Measurements from ENCODE around the gene IGSF21. TPM values are rescaled to one million over a fixed set of nuclear protein-coding genes. Genes with fewer than 3 reads are reported as not detected.

The IGSF21 gene
- total and polyA plus RNA-seq, 2 of the 8 experiments (the other 6 are each of a cell fraction or from before 2014, with no cell fraction given) = 22.5 to 28.5 TPM

- TF ChIP-seq CHD7 (IDR thresholded peaks at IDR 0.05; ENCODE audit: insufficient replicate concordance, low read length) (no peak), SP4 (IDR thresholded peaks at IDR 0.05; ENCODE audit: low read length) (no peak), TCF12 (IDR thresholded peaks at IDR 0.05; ENCODE audit: low read depth, low read length) (no peak), EP300 (IDR thresholded peaks at IDR 0.05; ENCODE audit: borderline replicate concordance in 1 of 2, low read depth in 2 of 2, low read length in 2 of 2) (no peak), ASH2L (IDR thresholded peaks at IDR 0.05; ENCODE audit: low read length) (no peak)
Observed at GRCh38 chr1:18148461-18148860, 40.9 kb downstream of the IGSF21 start (continued).
